GM20431 (cell line): ENCODE results near the gene PEX5L.
"Not testable (repeated sequence)": the region's sequence is repeated elsewhere in the genome, so short reads cannot be mapped to it uniquely, and the experiment has no call there.

ENCODE experiments used
- in situ Hi-C: fragments of 300-500 bp; cut with MseI, MboI; formaldehyde crosslinking; loops from one replicate; pipeline ENCODE4 v1.15.0; 2020; ENCODE audit warnings: low sequenced_read_pairs; ENCODE audit not compliant: unreplicated experiment

PEX5L gene

DNA sequence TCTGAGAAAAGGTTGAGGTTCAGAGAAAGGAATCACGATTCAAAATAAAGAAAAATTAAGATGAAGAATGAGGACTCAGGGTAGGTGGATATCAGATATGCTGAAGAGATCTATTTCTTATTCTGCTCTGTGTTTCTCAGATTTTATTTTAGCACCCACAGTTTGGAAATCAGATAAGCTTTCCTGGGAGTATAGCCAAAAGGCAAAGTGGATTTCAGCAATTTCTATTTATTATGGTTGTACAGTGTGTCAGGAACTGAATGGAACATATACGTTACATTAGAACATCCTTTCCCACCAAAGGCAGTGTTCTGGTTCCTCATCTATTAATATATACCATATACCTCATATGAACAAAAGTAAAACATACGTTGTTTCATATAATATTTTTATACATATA is 18.9 kb downstream of the PEX5L start:
- in situ Hi-C loops = no loop called here

DNA sequence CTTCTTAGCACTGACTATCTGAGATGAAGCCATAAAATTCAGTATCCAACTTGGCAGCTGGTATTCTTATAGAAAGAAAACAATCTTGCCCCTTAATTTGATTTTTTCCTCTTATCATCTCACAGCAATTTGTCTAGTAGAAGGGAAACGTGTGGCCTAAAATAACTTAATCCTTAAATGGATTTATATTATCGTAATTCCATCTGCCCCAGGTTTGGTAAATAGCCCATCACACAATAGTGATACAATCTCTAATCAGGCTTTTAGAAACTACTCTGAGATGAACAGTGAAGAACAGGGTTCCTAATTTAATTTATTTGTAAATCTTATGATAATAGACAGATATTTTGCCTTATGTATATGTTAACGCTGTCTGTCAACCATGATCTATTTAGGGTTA is 24.8 kb downstream of the PEX5L start:
- in situ Hi-C loops = no loop called here

DNA sequence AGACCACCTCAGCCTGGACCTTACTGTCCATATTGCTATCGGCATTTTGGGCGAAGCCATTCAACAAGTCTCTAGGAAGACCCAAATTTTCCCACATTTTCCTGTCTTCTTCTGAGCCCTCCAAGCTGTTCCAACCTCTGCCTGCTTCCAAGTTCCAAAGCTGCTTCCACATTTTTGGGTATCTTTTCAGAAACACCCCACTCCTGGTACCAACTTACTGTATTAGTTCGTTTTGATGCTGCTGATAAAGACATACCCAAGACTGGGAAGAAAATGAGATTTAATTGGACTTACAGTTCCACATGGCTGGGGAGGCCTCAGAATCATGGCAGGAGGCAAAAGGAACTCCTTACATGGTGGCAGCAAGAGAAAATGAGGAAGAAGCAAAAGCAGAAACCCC is 28.4 kb downstream of the PEX5L start:
- in situ Hi-C loops = not testable (repeated sequence)

DNA sequence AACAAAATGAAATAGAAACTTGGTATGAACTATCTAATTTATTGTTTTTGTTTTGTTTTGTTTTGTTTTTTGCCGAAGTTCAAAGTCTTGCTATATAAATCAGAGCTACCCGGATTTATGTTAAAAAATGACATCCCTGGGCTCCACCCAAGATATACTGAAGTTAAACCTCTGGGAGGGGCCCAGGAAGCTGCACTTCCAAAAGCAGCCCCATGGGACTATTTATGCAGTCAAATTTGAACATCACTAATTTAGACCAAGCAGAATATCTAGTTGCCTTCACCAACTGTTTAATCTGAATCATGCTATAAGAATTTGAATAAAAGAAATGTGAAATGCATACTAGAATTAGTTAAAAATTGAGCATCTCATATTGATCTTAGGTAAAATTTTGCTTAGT is 32.2 kb downstream of the PEX5L start:
- in situ Hi-C loops = no loop called here

DNA sequence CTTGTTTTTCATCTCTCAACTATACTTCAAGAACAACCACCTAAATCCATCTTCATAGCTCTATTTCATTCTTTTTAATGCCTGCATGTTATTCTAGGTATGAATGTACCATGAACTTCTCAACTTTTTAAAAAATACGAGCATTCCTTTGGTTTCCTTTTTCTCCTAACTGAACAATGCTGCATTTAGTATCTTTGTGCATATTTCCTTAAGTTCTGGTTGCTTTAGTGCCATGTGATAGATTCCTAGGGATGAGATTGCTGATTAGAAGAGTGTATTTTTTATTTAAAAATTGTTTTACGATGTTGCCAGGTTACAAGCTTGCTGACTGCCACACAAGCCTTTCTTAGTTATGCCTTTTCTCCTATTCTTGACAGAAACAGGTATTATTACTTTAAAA is 34.7 kb downstream of the PEX5L start:
- in situ Hi-C loops = no loop called here

DNA sequence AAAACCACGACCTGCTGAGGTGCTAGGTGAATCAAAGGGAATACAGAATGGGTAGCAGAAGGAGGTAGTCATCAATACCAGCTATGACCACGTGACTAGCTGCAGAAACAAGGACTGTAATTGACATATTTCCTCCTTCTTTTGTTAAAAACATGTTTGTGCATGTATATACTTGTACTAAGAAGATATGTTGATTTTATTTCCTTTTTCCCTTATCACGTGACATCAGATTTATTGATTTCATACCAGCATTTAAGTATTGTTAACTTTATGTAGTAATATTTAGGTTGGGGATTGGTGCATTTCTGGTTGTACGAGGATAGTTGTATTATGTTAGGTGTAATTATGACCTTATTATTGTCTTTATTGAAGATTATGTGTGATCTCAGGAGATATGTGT is 36.2 kb downstream of the PEX5L start:
- in situ Hi-C loops = no loop called here

DNA sequence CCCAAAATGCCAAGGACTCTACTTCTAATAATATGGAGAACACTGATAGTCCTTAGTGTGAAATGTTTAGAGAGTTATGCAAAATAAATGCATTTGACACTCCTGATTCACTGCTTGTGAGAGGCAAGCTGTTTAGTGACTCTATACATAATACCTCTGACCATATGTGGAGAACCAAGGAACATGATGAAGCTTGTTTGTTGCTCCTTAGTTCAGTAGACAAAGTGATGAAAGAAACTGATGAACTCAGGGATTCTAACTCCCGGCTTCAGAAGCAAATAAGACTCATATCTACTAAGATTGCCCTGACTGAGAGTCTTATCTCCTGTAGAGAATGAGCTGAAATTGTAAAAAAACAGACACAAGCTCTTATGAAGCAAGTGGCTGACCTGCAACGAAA is 41.3 kb downstream of the PEX5L start:
- in situ Hi-C loops = no loop called here

DNA sequence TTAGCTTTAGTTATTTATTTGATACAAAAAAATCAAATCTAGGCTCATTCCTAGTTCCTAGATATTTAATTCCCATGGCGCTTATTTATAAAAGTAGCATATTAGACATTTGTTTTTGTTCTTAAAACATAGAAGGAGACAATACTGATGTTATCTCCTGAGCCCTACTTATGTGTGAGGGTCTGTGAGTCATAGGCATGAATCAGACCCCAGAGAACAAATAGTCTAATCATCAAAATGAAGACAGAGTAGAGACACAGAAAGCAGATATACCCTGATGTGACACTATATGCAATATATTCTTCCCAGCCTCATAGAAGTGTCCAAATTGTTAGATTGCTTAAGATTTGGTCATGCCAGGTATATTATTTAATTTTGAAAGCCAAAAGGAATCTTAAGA is 44.9 kb downstream of the PEX5L start:
- in situ Hi-C loops = no loop called here

DNA sequence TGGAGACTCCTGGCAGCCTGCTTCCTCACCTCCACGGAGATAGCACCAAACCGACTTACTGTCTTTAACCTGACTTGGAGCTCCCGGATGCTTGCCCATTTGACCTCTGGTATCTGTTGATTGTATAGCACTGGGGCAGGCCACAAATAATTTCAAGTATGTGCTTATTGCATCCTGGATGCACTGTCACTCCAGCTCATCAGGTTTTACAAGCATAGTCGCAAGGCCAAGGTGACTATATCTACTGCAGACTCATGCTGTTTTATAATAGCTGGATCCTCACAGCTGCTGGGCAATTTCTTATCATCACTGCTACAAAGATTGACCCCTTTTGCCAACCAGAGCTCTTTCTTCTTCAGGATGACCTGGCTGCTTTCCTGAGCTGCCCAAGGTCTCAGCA is 45.6 kb downstream of the PEX5L start:
- in situ Hi-C loops = no loop called here

DNA sequence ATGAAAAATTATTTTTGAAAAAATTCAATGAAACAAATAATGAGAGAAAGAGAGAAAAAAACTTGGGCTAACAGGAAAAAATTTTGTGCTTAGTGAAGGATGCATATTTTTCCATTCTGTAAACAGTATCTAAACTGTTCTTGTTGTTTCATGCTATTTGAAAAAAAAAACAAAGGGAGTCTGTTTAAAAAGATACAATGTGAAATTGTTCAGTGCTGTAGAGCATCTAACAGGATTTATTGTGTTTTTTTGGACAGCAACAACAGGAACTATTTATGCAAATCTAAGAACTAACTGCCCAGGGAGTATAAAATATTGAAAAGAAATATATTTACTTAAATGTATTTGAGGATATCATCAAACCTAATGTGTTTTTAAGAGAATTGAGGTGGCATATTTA is 55.1 kb downstream of the PEX5L start:
- in situ Hi-C loops = no loop called here

DNA sequence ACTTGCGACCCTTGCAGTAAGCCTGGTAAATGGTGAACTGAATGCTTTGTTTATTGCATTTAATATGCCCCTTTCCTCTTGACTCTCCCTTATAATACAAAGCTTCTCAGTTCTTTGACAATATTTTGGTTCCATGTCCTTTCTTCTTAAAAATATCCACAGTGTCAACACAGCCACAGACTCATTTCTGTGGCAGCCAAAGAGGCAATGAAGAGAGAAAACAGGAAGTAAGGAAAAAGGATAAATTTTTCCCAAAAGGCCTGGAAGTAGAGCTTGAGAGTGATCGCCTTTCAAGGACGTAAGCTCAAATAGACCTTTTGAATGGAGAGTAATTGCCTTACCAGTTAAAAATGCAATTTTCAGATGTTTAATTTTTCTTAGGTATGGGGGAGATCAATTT is 59.4 kb downstream of the PEX5L start:
- in situ Hi-C loops = no loop called here

DNA sequence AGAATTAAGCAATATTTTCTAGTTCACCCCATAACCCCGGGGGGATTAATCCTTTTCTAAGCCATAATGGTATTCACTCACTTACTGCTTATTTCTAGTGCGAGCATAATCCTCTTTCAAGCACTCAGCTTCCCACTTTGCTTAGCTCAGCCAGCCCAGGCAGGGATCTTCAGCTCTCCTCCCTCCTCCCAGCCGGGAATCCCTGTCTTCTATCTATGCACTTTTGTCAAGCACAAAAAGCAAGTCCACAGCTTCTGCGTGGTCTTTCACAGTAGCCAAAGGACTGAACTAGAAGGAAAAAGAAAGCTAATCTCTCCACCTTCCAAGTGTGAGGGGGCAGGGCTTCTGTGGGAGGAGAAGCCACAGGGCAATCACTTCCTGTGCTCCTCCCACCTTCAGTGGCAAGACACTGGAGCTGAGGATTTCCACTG is 62.8 kb downstream of the PEX5L start:
- in situ Hi-C loops = no loop called here

DNA sequence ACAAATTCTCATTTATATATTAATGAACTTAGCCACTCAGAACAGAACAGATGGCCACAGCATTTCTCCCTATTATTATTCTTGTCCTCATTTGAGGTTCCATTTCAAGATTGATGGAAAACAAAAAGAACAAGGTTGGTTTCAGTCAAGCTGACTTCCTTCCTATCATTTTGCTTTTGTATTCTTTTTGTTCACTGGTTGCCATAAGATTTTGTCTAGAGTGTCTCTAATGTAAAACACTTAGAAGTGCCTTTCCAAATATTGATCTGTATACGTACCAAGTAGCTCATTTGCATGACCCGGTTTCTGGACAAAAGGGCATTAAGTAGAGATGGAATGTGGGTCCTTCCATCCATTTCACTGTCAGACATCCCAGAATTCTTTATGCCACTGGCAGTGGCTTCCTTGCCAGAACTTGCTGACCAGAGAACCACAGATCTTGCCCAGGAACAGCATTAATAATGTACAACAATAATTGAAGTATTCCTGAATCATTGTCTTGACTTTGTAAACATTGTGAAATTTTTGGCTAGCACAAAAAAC is 63.8 kb downstream of the PEX5L start:
- in situ Hi-C loops = no loop called here

DNA sequence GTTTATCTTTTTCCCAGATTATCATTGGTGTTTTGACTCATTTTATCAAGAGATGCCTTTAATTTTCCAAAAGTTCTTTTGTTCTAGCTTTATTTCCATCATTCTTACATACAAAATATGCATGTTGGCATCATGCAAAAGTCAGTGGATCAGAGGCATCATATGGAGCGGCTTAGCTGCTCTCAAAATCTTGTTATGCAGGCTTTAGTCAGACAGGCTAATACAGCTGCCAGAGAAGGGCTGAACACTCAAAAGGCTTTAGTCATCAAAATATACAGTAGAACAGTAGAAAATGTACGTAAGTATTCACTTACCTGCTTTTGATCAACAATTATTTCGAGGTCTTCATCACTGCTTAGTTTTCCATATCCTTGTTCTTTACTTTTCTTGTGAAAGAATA is 65.5 kb downstream of the PEX5L start:
- in situ Hi-C loops = no loop called here

DNA sequence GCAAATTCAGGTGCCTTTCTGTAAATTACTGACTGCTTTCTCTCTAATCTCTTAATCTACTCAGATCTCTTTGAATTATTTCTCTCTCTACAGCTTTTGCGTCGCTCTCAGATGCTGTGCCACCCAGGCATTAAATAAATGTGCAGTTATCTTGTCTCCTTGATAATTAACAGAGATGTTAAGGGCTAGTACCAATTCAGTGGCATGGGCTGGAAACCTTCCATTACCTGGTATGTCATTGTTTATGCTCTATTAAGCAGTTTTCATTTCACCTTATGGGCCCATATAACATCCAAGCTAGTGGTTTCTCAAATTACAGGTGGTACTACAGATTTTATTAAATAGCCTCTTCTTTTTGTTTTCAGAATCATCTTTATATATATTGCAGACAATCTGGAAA is 66.0 kb downstream of the PEX5L start:
- in situ Hi-C loops = no loop called here

DNA sequence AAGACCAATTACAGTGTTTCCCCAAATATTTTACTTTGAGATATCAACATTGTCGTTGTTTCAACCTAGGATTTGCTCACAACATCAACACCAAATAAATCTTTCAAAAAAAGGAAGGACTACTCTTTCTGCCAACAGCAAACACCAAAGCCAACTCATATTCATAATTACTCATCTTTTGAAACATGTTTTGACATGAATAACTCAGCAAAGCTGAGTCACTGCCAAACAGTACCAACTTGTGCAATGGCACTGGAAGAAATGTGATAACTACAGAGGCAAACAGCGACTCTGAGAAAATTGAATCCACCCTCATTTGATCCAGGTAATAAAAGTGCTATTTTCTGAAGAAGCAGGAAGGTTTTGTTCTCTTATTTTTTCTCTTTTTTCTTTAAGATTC is 67.2 kb downstream of the PEX5L start:
- in situ Hi-C loops = no loop called here

DNA sequence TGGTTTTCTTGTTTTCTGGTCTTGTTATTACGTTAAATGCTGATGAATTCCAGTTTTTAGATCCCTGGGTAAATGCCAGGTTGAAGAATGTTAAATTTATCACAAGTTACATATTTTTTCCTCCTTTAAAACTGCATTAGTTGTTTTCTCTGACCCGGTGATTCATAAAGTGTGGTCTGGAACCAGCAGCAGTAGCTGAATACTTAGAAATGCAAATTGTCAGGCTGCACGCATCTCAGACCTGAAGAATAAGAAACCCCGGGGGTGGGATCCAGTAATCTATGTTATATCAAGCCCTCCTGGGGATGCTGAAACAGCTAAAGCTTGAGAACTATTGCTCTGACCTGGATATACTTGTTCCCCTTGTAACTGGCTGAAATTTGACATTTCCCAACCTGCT is 69.1 kb downstream of the PEX5L start:
- in situ Hi-C loops = no loop called here

DNA sequence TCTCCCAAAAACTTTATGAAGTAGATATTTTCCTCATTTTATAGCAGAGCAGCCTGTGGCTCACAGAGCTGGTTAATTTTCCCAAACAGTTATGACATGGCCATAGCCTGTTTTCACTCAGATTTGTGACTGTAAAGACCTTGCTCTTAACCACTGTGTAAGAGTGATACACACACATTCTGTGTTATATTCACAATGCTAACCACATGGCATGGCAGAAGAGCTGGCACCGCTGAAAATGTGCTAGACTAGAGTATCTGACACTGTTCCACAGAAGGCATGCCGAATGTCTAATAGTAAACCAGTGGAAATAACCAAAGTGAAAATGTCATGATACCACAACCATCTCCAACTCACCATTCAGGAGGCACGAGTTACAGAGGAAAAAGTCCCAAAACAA is 71.8 kb downstream of the PEX5L start:
- in situ Hi-C loops = no loop called here

DNA sequence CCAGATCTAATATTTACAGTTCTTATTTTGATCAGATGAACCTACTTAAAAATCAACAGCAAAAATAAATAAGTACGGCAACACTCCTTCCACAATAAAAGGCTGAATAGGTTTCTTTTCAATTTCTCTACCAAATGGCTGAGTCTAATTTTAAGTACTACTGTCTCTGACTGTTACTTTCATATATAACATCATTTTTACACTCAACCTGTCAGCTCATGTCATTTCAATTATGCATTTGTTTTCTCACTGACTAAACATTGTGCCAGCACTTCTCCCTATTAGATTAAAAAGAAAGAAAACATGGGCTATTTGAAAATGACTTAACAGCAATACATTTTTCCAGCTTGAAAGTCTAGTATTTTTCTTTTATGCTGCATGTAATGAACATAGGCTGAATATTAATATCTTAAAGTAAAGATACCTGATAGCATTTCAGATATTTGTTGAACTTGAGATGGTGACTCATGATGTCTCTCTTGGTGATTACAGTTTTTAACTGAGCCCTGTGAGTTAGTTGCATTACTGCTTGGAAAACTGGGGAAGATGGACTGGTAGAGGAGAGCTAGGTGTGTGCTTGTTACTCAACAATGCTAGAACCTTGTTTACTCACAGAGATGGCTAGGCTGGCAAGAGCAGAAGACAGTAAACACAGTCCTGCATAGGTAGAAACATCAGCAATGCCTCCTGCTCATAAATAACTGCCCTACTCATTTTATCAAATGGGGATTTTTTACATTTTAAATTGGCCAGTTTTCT is 73.9 kb downstream of the PEX5L start:
- in situ Hi-C loops = no loop called here

DNA sequence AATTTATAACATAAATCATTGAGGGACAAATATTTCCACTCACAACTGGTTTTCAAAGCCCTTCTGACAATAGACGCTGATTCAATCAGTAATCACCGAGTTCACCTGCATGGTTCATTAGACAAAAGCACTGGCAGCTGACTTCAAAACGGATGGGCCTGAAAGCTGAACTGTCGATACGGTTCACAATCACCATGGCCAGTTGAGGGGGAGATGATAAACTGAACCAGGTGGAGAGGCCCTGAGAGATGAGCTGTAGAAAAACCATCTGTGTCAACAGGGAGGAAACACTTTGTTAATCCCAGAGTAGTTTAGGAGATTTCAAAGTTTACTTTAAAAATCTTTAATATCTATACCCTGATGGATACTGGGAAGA is 75.0 kb downstream of the PEX5L start:
- in situ Hi-C loops = no loop called here

DNA sequence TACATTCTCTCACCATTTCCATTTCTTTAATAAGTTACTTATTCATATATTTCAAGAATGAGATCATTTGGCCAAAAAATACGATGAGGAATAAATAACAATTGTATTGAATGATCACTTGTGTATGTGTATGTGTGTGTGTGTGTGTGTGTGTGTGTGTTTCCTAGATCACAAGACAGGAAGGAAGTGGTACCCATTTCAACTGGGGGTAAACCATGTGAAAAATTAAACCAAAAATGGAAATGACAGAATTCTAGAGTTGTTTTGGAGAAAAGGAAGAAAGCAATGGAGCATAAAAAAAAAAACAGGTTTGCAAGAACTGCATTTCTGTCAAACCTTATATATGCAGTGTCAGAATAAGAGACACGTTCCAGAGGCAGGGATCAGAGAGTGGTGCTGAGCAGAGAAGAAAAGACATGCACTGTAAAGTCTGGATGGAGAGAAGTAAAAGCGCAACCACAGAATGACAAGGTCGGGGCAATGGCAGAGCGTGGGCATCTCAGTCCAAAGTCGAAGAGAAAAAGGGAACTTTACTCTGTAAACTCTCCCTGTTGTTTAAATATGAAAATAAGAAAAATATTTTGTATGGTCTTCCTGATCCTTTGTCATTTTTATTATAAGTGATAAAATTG is 75.5 kb downstream of the PEX5L start:
- in situ Hi-C loops = no loop called here

DNA sequence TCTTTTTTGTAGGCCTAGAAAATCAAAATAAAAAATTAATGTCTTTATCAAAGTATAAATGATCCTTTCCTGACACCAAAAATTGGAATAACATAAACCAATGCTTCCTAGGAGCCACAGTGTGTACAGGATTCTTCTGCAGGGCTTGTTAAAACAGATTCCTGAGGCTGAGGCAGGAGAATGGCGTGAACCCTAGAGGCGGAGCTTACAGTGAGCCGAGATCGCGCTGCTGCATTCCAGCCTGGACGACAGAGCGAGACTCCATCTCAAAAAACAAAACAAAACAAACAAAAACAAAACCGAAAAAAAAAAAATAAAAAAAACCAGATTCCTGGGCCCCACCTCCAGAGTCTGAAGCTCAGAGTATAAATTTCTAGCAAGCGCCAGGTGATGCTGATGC is 78.0 kb downstream of the PEX5L start:
- in situ Hi-C loops = no loop called here
